HL-60 (cell line): ENCODE results near the gene TPPP2.

Experiments used
- CTCF ChIP-seq: IDR thresholded peaks from one replicate; pipeline ENCODE4 v1.5.1; 2011; ENCODE audit warnings: low read length, control low read depth, inconsistent platforms; ENCODE audit not compliant: insufficient read depth
- GABPA ChIP-seq: IDR thresholded peaks from 2 replicates; pipeline ENCODE4 v1.6.1; 2012; ENCODE audit warnings: low read depth
- POLR2AphosphoS5 ChIP-seq: IDR thresholded peaks from 2 replicates; pipeline ENCODE4 v1.6.1; 2012; ENCODE audit warnings: low read depth
- REST ChIP-seq: IDR thresholded peaks from 2 replicates; pipeline ENCODE4 v1.6.1; 2012; ENCODE audit warnings: low read depth; ENCODE audit not compliant: insufficient replicate concordance

- no peak for TF ChIP-seq CTCF
- TF ChIP-seq REST, result no peak
- no peak for TF ChIP-seq POLR2AphosphoS5
- TF ChIP-seq GABPA, result no peak
These were observed 18.6 kb downstream of the TPPP2 start for GRCh38 chr14:21048638-21049037.
